H1 (cell line): Measurements from ENCODE around the gene RFTN2. TPM values are rescaled to one million over a fixed set of nuclear protein-coding genes. Genes with fewer than 3 reads are reported as not detected.

ENCODE experiments used
- CTCF ChIA-PET: fragments of 300-600 bp; sonication (Branson Sonifier 250); formaldehyde crosslinking; loops from one replicate; lab custom pipeline; 2021; ENCODE audit not compliant: partially characterized antibody; lab: Charles Lee
- POLR2A ChIA-PET: fragments of 300-600 bp; sonication (Branson Sonifier 250); formaldehyde crosslinking; loops from one replicate; lab custom pipeline; 2021; ENCODE audit warnings: inconsistent platforms; ENCODE audit not compliant: partially characterized antibody; lab: Charles Lee
- DNase-seq, 2 experiments: peaks; one replicate each; pipeline versions ENCODE4 v3.0.0 to v3.0.0-alpha.2; 2010 to 2022; ENCODE audit warnings: low spot score in 2 of 2, low read depth in 1 of 2, mixed read lengths in 1 of 2
- FAIRE-seq: peaks from 2 replicates; lab custom pipeline; 2011; peaks lifted over from hg19 to GRCh38; lab: Jason Lieb, UNC
- H2AFZ ChIP-seq: 2 replicates; pipeline ENCODE4 v1.8.1; 2012; ENCODE audit warnings: low read length, inconsistent platforms
- H2AK5ac ChIP-seq: 2 replicates; pipeline ENCODE4 v1.6.1; 2013; ENCODE audit warnings: low read depth, low read length
- H2BK120ac ChIP-seq: replicated peaks from 2 replicates; pipeline ENCODE3; 2013; ENCODE audit warnings: low read depth, low read length, inconsistent platforms
- H2BK12ac ChIP-seq: 2 replicates; pipeline ENCODE4 v1.6.1; 2013; ENCODE audit warnings: low read depth, low read length
- H2BK15ac ChIP-seq: 2 replicates; pipeline ENCODE4 v1.6.1; 2013; ENCODE audit warnings: low read length
- H2BK20ac ChIP-seq: 2 replicates; pipeline ENCODE4 v1.6.1; 2013; ENCODE audit warnings: low read length
- H2BK5ac ChIP-seq: 2 replicates; pipeline ENCODE4 v1.6.1; 2013; ENCODE audit warnings: low read depth, low read length
- H3K14ac ChIP-seq: 2 replicates; pipeline ENCODE4 v1.6.1; 2013; ENCODE audit warnings: inconsistent platforms; ENCODE audit not compliant: insufficient read length
- H3K18ac ChIP-seq: 2 replicates; pipeline ENCODE4 v1.6.1; 2013; ENCODE audit warnings: low read length; ENCODE audit errors: extremely low read depth
- H3K23ac ChIP-seq: 2 replicates; pipeline ENCODE4 v1.6.1; 2013; ENCODE audit warnings: inconsistent platforms; ENCODE audit not compliant: insufficient read length
- H3K23me2 ChIP-seq: 2 replicates; pipeline ENCODE4 v1.6.1; 2013; ENCODE audit warnings: low read depth, low read length
- H3K27ac ChIP-seq: 2 replicates; pipeline ENCODE4 v1.6.1; 2011; ENCODE audit warnings: low read depth, low read length, inconsistent platforms
- H3K27me3 ChIP-seq, 4 experiments: replicated peaks in 1 of 4; 1 replicate in 1 of 4; 2 replicates in 3 of 4; pipeline versions ENCODE4 v1.6.1 to v1.8.1; 2011 to 2013; ENCODE audit warnings: low read length in 3 of 4, mild to moderate bottlenecking in 3 of 4, inconsistent platforms in 2 of 4, mixed read lengths in 2 of 4, moderate library complexity in 1 of 4; ENCODE audit not compliant: control insufficient read depth in 3 of 4, insufficient read depth in 3 of 4; ENCODE audit errors: extremely low read depth in 1 of 4
- H3K36me3 ChIP-seq, 4 experiments: 2 replicates each; pipeline versions ENCODE4 v1.6.1 to v1.8.1; 2011 to 2013; ENCODE audit warnings: mild to moderate bottlenecking in 4 of 4, low read length in 3 of 4, moderate library complexity in 2 of 4, control low read depth in 1 of 4, inconsistent platforms in 1 of 4; ENCODE audit not compliant: insufficient read depth in 4 of 4, control insufficient read depth in 2 of 4
- H3K4ac ChIP-seq: replicated peaks from 2 replicates; pipeline ENCODE3; 2013; ENCODE audit warnings: low read length, low read depth, mixed read lengths, inconsistent platforms; ENCODE audit not compliant: insufficient read length
- H3K4me1 ChIP-seq, 4 experiments: replicated peaks in 1 of 4; 1 replicate in 1 of 4; 2 replicates in 3 of 4; pipeline versions ENCODE4 v1.6.1 to v1.8.1; 2011 to 2013; ENCODE audit warnings: low read length in 3 of 4, inconsistent platforms in 2 of 4, mixed read lengths in 1 of 4; ENCODE audit not compliant: insufficient read depth in 4 of 4, control insufficient read depth in 3 of 4
- H3K4me2 ChIP-seq, 2 experiments: 2 replicates each; pipeline versions ENCODE4 v1.6.1 to v1.8.1; 2011 to 2013; ENCODE audit warnings: low read depth in 2 of 2, low read length in 2 of 2, control low read depth in 1 of 2, inconsistent platforms in 1 of 2, mild to moderate bottlenecking in 1 of 2; ENCODE audit not compliant: insufficient read depth in 1 of 2
- H3K4me3 ChIP-seq, 4 experiments: fragments of 200-600, 300-600 bp in 1 of 4; sonication (generic), shearing (Covaris generic), sonication (Bioruptor Twin) in 1 of 4; 2 replicates each; pipeline versions ENCODE4 v1.5.1 to v1.8.1; 2011 to 2016; ENCODE audit warnings: low read length in 4 of 4, low read depth in 3 of 4, control low read depth in 2 of 4, inconsistent platforms in 2 of 4, mild to moderate bottlenecking in 2 of 4, mixed read lengths in 1 of 4, moderate library complexity in 1 of 4; ENCODE audit not compliant: insufficient read depth in 2 of 4; ENCODE audit errors: extremely low read depth in 1 of 4
- H3K56ac ChIP-seq: replicated peaks from 2 replicates; pipeline ENCODE3; 2013; ENCODE audit warnings: low read depth, mild to moderate bottlenecking, mixed read lengths, low read length, inconsistent platforms; ENCODE audit not compliant: insufficient read length
- H3K79me1 ChIP-seq: 2 replicates; pipeline ENCODE4 v1.6.1; 2013; ENCODE audit warnings: low read depth, low read length, control low read depth
- H3K79me2 ChIP-seq, 2 experiments: 2 replicates each; pipeline versions ENCODE4 v1.6.1 to v1.8.1; 2012 to 2013; ENCODE audit warnings: low read length in 2 of 2, mild to moderate bottlenecking in 2 of 2, inconsistent platforms in 1 of 2; ENCODE audit not compliant: insufficient read depth in 2 of 2, control insufficient read depth in 1 of 2
- H3K9ac ChIP-seq, 4 experiments: replicated peaks in 1 of 4; 1 replicate in 1 of 4; 2 replicates in 3 of 4; pipeline versions ENCODE4 v1.6.1 to v1.8.1; 2011 to 2013; ENCODE audit warnings: low read depth in 3 of 4, low read length in 3 of 4, control low read depth in 2 of 4, mild to moderate bottlenecking in 2 of 4, moderate library complexity in 2 of 4, inconsistent platforms in 1 of 4; ENCODE audit errors: extremely low read depth in 1 of 4
- H3K9me3 ChIP-seq, 2 experiments: 2 replicates each; pipeline versions ENCODE4 v1.6.1 to v1.8.1; 2012 to 2013; ENCODE audit warnings: mild to moderate bottlenecking in 2 of 2, moderate library complexity in 2 of 2, control low read depth in 1 of 2, inconsistent platforms in 1 of 2, low read depth in 1 of 2, low read length in 1 of 2, mixed read lengths in 1 of 2; ENCODE audit not compliant: insufficient read depth in 2 of 2
- H4K20me1 ChIP-seq, 2 experiments: replicated peaks in 1 of 2; 2 replicates each; pipeline versions ENCODE3 to v1.8.1; 2011 to 2013; ENCODE audit warnings: inconsistent platforms in 2 of 2, low read length in 2 of 2, mild to moderate bottlenecking in 1 of 2; ENCODE audit not compliant: insufficient read depth in 2 of 2, control insufficient read depth in 1 of 2
- H4K5ac ChIP-seq: 2 replicates; pipeline ENCODE4 v1.6.1; 2013; ENCODE audit warnings: low read length, low read depth, mixed read lengths, inconsistent platforms; ENCODE audit not compliant: insufficient read length
- H4K8ac ChIP-seq: 2 replicates; pipeline ENCODE4 v1.8.0; 2013; ENCODE audit warnings: mild to moderate bottlenecking, moderate library complexity, low read length, inconsistent platforms; ENCODE audit not compliant: insufficient read depth; ENCODE audit errors: extremely low read depth
- H4K91ac ChIP-seq: replicated peaks from 2 replicates; pipeline ENCODE3; 2013; ENCODE audit warnings: low read length, mixed read lengths, inconsistent platforms; ENCODE audit not compliant: insufficient read length
- CEBPB ChIP-seq: IDR thresholded peaks from 2 replicates; pipeline ENCODE4 v1.6.1; 2012; ENCODE audit warnings: low read depth, low read length
- HDAC2 ChIP-seq, 2 experiments: fragments of 300-600 bp in 1 of 2; sonication (generic) in 1 of 2; IDR thresholded peaks; 2 replicates each; pipeline ENCODE4 v1.6.1; 2011 to 2012; ENCODE audit warnings: low read depth in 2 of 2, low read length in 2 of 2, mild to moderate bottlenecking in 2 of 2, moderate library complexity in 2 of 2, borderline replicate concordance in 1 of 2, inconsistent platforms in 1 of 2
- HDAC6 ChIP-seq: IDR thresholded peaks from one replicate; pipeline ENCODE4 v1.7.1; 2012; ENCODE audit warnings: low read depth, mild to moderate bottlenecking, inconsistent platforms, low read length, moderate library complexity
- MAFK ChIP-seq: IDR thresholded peaks from 2 replicates; pipeline ENCODE4 v1.6.1; 2012; ENCODE audit warnings: low read depth, mild to moderate bottlenecking, improper control_type of control experiment, low read length
- RBBP5 ChIP-seq: IDR thresholded peaks from 2 replicates; pipeline ENCODE4 v1.7.1; 2012; ENCODE audit warnings: low read depth, mild to moderate bottlenecking, inconsistent platforms, low read length, moderate library complexity, borderline replicate concordance
- RFX5 ChIP-seq: IDR thresholded peaks from 2 replicates; pipeline ENCODE4 v1.6.1; 2011; ENCODE audit warnings: low read depth, low read length, improper control_type of control experiment, borderline replicate concordance
- SUZ12 ChIP-seq: fragments of 200-600 bp; sonication (generic); IDR thresholded peaks from 2 replicates; pipeline ENCODE4 v1.6.1; 2012; ENCODE audit warnings: mild to moderate bottlenecking, inconsistent platforms, low read length, moderate library complexity, mixed read lengths
- YY1 ChIP-seq: IDR thresholded peaks from 2 replicates; pipeline ENCODE4 v1.6.1; 2011; ENCODE audit warnings: low read depth, mild to moderate bottlenecking, low read length
- WGBS, 2 experiments: shearing (Covaris generic) in 1 of 2; methylation state at CpG; one replicate each; pipeline versions ENCODE4 v1.1.6 to v1.1.7; 2013 to 2015; ENCODE audit warnings: low lambda C conversion rate in 2 of 2, mixed read lengths in 2 of 2, inconsistent platforms in 1 of 2, low coverage in 1 of 2, missing lambda C conversion rate in 1 of 2; ENCODE audit not compliant: insufficient replicate concordance in 2 of 2, insufficient coverage in 1 of 2, insufficient read length in 1 of 2; ENCODE audit errors: extremely low coverage in 1 of 2, missing lambda C conversion rate in 1 of 2; 5-methylcytosine and 5-hydroxymethylcytosine counted together
- polyA plus RNA-seq, 7 experiments: library from polyadenylated mRNA; depleted of rRNA in 3 of 7; stranded (reverse) in 5 of 7; unstranded in 2 of 7; fragments of >200 nt in 5 of 7; fragments of 200-250 nt in 2 of 7; gene quantifications; 1 replicate in 5 of 7; 2 replicates in 1 of 7; 4 replicates in 1 of 7; pipeline versions ENCODE4 v1.2.1 to v1.2.3, GENCODE V29; 2011 to 2013; ENCODE audit warnings: missing spikeins in 2 of 7, mixed read lengths in 2 of 7
- total RNA-seq: library from RNA; stranded (reverse); fragmentation: NEBNext Ultra II Directional; extraction: Animal tissue kit (Norgen Biotek cat#: 25700); gene quantifications from 2 replicates; pipeline ENCODE4 v1.2.1, GENCODE V29; 2021

Gene RFTN2
- total and polyA plus RNA-seq, 2 of the 8 experiments (the other 6 are each of a cell fraction or from before 2014, with no cell fraction given) = 2.3 to 2.4 TPM

DNA sequence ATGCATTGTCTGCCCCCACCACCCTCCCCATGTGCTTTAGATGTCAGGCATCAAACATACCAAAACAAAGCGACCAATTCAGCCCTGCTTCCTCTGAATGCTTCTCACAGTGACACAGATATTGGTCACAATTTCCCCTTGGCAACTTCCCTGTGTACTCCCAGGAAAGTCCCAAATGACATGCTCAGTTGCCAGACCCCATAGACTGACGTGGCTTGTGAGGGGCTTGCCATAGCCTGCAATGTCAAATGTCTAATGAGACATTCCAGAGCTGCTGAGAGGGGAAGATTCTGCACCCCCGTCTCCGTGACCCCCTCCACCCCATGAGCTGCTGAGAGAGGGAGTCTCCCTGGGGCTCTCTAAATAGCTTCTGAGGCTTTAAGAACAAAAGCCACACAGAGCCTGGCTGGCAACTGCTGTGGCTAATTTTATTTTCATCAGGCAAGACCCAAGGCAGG lies 47.3 kb downstream of the RFTN2 start:
- ChIA-PET CTCF (interaction anchor here (0.7 kb wide), 1 partner anchor 97 kb away, joined by 3 read pairs; no protein-coding TSS in a partner anchor), POLR2A (no interaction called here)
- H3K36me3 ChIP-seq = no peaks in the 10 kb centered on the region; a peak in 1 of 8 replicates
- H3K14ac ChIP-seq = no peak overlapping the region
- no peak overlapping the region for H2AK5ac ChIP-seq
- WGBS, 2 experiments = 29% methylated on average over 4 of the region's 4 CpGs; no CpG with 5 or more reads in 1 of the 2 experiments
- no peak overlapping the region for H3K56ac ChIP-seq
- no peak for TF ChIP-seq CEBPB
- no peak for TF ChIP-seq SUZ12
- TF ChIP-seq HDAC6 = no peak
- no peak for TF ChIP-seq HDAC2 (IDR thresholded peaks at IDR 0.05; ENCODE audit: borderline replicate concordance in 1 of 2, low read depth in 2 of 2, low read length in 2 of 2)
- TF ChIP-seq RFX5 = no peak
- no peak for TF ChIP-seq YY1
- TF ChIP-seq RBBP5 = no peak
- no peak for TF ChIP-seq MAFK
- 0 out of 2 replicates have a peak overlapping the region, but pooled peaks have one; percentile 7 for H2AFZ ChIP-seq
- H2BK12ac ChIP-seq = no peak overlapping the region
- H2BK120ac ChIP-seq = no peak overlapping the region
- no peak overlapping the region for H3K4me3 ChIP-seq
- H3K79me1 ChIP-seq = no peaks in the 10 kb centered on the region
- H3K4me1 ChIP-seq = peaks cover 1 to 7% (median 4%) of the 10 kb centered on the region in 4 experiments; a peak in 5 of 7 replicates
- H3K27ac ChIP-seq = no peak overlapping the region
- H3K23me2 ChIP-seq = no peaks in the 10 kb centered on the region
- H3K9me3 ChIP-seq = no peaks in the 10 kb centered on the region
- FAIRE-seq (no peak), DNase-seq (no peak)
- H4K20me1 ChIP-seq = no peaks in the 10 kb centered on the region
- no peak overlapping the region for H3K9ac ChIP-seq
- no peak overlapping the region for H4K8ac ChIP-seq
- H3K18ac ChIP-seq = no peak overlapping the region
- H3K4ac ChIP-seq = no peak overlapping the region
- H3K23ac ChIP-seq = no peak overlapping the region
- no peaks in the 10 kb centered on the region for H3K27me3 ChIP-seq
- no peak overlapping the region for H4K5ac ChIP-seq
- H2BK5ac ChIP-seq = no peak overlapping the region
- no peak overlapping the region for H2BK15ac ChIP-seq
- peak overlapping the region; percentile 21 to 42; a peak in 3 of 4 replicates for H3K4me2 ChIP-seq
- H4K91ac ChIP-seq = no peak overlapping the region
- H2BK20ac ChIP-seq = no peak overlapping the region
- no peaks in the 10 kb centered on the region for H3K79me2 ChIP-seq
